H9 (cell line): ENCODE results near the gene ZFYVE28. TPM values are rescaled to one million over a fixed set of nuclear protein-coding genes. Genes with fewer than 3 reads are reported as not detected.

Experiments used
- DNase-seq: peaks from one replicate; pipeline ENCODE4 v3.0.0-alpha.2; 2017
- H2AFZ ChIP-seq: one replicate; pipeline ENCODE4 v1.6.1; 2013; ENCODE audit warnings: mild to moderate bottlenecking, low read length, control low read depth, moderate library complexity
- H2AK5ac ChIP-seq: 2 replicates; pipeline ENCODE4 v1.6.1; 2013; ENCODE audit warnings: low read length, control low read depth, mixed read lengths; ENCODE audit not compliant: insufficient read length
- H2BK120ac ChIP-seq: one replicate; pipeline ENCODE4 v1.6.1; 2013; ENCODE audit warnings: low read depth, mild to moderate bottlenecking, low read length, control low read depth, inconsistent platforms; ENCODE audit not compliant: poor library complexity, severe bottlenecking
- H2BK12ac ChIP-seq: 2 replicates; pipeline ENCODE4 v1.6.1; 2013; ENCODE audit warnings: low read length, control low read depth, mixed read lengths, low read depth; ENCODE audit not compliant: insufficient read length
- H2BK15ac ChIP-seq: 2 replicates; pipeline ENCODE4 v1.6.1; 2013; ENCODE audit warnings: low read depth, low read length, control low read depth
- H2BK20ac ChIP-seq: one replicate; pipeline ENCODE4 v1.6.1; 2013; ENCODE audit warnings: low read depth, mild to moderate bottlenecking, low read length, control low read depth, inconsistent platforms; ENCODE audit not compliant: poor library complexity, severe bottlenecking
- H2BK5ac ChIP-seq: 2 replicates; pipeline ENCODE4 v1.6.1; 2013; ENCODE audit warnings: low read length, control low read depth, mixed read lengths; ENCODE audit not compliant: insufficient read length
- H3K14ac ChIP-seq: 2 replicates; pipeline ENCODE4 v1.6.1; 2013; ENCODE audit warnings: low read length, control low read depth; ENCODE audit not compliant: insufficient read depth
- H3K18ac ChIP-seq: 2 replicates; pipeline ENCODE4 v1.6.1; 2013; ENCODE audit warnings: low read depth, mild to moderate bottlenecking, mixed read lengths, low read length, control low read depth; ENCODE audit not compliant: insufficient read length
- H3K23ac ChIP-seq: 2 replicates; pipeline ENCODE4 v1.6.1; 2013; ENCODE audit warnings: low read length, control low read depth, mixed read lengths, low read depth; ENCODE audit not compliant: insufficient read length
- H3K23me2 ChIP-seq: 2 replicates; pipeline ENCODE4 v1.6.1; 2013; ENCODE audit warnings: low read depth, mild to moderate bottlenecking, mixed read lengths, low read length, control low read depth; ENCODE audit not compliant: insufficient read length, poor library complexity, severe bottlenecking
- H3K27ac ChIP-seq: 2 replicates; pipeline ENCODE4 v1.5.1; 2013; ENCODE audit warnings: low read length, control low read depth, mixed read lengths, low read depth; ENCODE audit not compliant: insufficient read length
- H3K27me3 ChIP-seq: 2 replicates; pipeline ENCODE4 v1.6.1; 2013; ENCODE audit warnings: low read length, control low read depth, inconsistent platforms; ENCODE audit not compliant: insufficient read depth
- H3K4ac ChIP-seq: 2 replicates; pipeline ENCODE4 v1.6.1; 2013; ENCODE audit warnings: low read depth, mild to moderate bottlenecking, control low read depth, inconsistent platforms, low read length, moderate library complexity
- H3K4me1 ChIP-seq: 2 replicates; pipeline ENCODE4 v1.6.1; 2013; ENCODE audit warnings: low read length, control low read depth, inconsistent platforms; ENCODE audit not compliant: insufficient read depth
- H3K4me2 ChIP-seq: 2 replicates; pipeline ENCODE4 v1.6.1; 2013; ENCODE audit warnings: low read length, control low read depth, mixed read lengths; ENCODE audit not compliant: insufficient read length, insufficient read depth
- H3K56ac ChIP-seq: 2 replicates; pipeline ENCODE4 v1.6.1; 2013; ENCODE audit warnings: low read depth, mild to moderate bottlenecking, mixed read lengths, low read length, control low read depth; ENCODE audit not compliant: insufficient read length
- H3K79me1 ChIP-seq: 2 replicates; pipeline ENCODE4 v1.6.1; 2013; ENCODE audit warnings: low read depth, mild to moderate bottlenecking, moderate library complexity, low read length, control low read depth, inconsistent platforms; ENCODE audit not compliant: insufficient read depth, poor library complexity, severe bottlenecking
- H3K79me2 ChIP-seq: 2 replicates; pipeline ENCODE4 v1.6.1; 2013; ENCODE audit warnings: low read length, control low read depth, inconsistent platforms; ENCODE audit not compliant: insufficient read depth
- H3K9ac ChIP-seq: 2 replicates; pipeline ENCODE4 v1.6.1; 2013; ENCODE audit warnings: low read length, control low read depth, mixed read lengths; ENCODE audit not compliant: insufficient read length; ENCODE audit errors: extremely low read depth
- H3K9me3 ChIP-seq: one replicate; pipeline ENCODE4 v1.6.1; 2013; ENCODE audit warnings: low read depth, low read length, inconsistent platforms; ENCODE audit not compliant: control insufficient read depth
- H3T11ph ChIP-seq: one replicate; pipeline ENCODE4 v1.6.1; 2013; ENCODE audit warnings: mild to moderate bottlenecking, low read length, control low read depth, inconsistent platforms
- H4K20me1 ChIP-seq: one replicate; pipeline ENCODE4 v1.6.1; 2013; ENCODE audit not compliant: control insufficient read depth, insufficient read length, insufficient read depth
- H4K5ac ChIP-seq: 2 replicates; pipeline ENCODE4 v1.6.1; 2013; ENCODE audit warnings: low read depth, mild to moderate bottlenecking, mixed read lengths, low read length, control low read depth; ENCODE audit not compliant: insufficient read length
- H4K8ac ChIP-seq: replicated peaks from 2 replicates; pipeline ENCODE4 v1.6.1; 2013; ENCODE audit warnings: low read length, control low read depth, mixed read lengths, low read depth; ENCODE audit not compliant: insufficient read length
- H4K91ac ChIP-seq: 2 replicates; pipeline ENCODE4 v1.6.1; 2013; ENCODE audit warnings: low read depth, mild to moderate bottlenecking, moderate library complexity, mixed read lengths, low read length, control low read depth; ENCODE audit not compliant: insufficient read length
- H3K27ac Mint-ChIP-seq, 3 experiments: 2 replicates in 2 of 3; 3 replicates in 1 of 3; pipeline ENCODE4 v1.8.0; 2020 to 2021; ENCODE audit warnings: mixed read lengths in 3 of 3, mild to moderate bottlenecking in 1 of 3, moderate library complexity in 1 of 3
- H3K27me3 Mint-ChIP-seq: 2 replicates; pipeline ENCODE4 v1.8.0; 2021; ENCODE audit warnings: low read depth, mild to moderate bottlenecking, moderate library complexity, mixed read lengths
- H3K36me3 Mint-ChIP-seq, 3 experiments: 2 replicates in 2 of 3; 3 replicates in 1 of 3; pipeline ENCODE4 v1.8.0; 2020 to 2021; ENCODE audit warnings: low read depth in 3 of 3, mixed read lengths in 3 of 3; ENCODE audit not compliant: insufficient read depth in 1 of 3
- H3K4me1 Mint-ChIP-seq, 2 experiments: 2 replicates each; pipeline ENCODE4 v1.8.0; 2020; ENCODE audit warnings: mixed read lengths in 2 of 2
- H3K4me3 Mint-ChIP-seq, 2 experiments: 2 replicates in 1 of 2; 3 replicates in 1 of 2; pipeline ENCODE4 v1.8.0; 2020 to 2021; ENCODE audit warnings: mild to moderate bottlenecking in 2 of 2, mixed read lengths in 2 of 2, moderate library complexity in 1 of 2
- H3K9me3 Mint-ChIP-seq, 2 experiments: 2 replicates in 1 of 2; 3 replicates in 1 of 2; pipeline ENCODE4 v1.8.0; 2020; ENCODE audit warnings: mild to moderate bottlenecking in 2 of 2, mixed read lengths in 2 of 2, moderate library complexity in 1 of 2
- CTCF ChIP-seq: fragments of 200-600 bp; sonication (generic); conservative IDR thresholded peaks from 3 replicates; pipeline ENCODE4 v1.8.0; 2021; ENCODE audit warnings: antibody characterized with exemption, mild to moderate bottlenecking
- WGBS: extraction: QIAGEN DNeasy Blood & Tissue Kit; methylation state at CpG from one replicate; pipeline ENCODE4 v1.1.7; 2013; ENCODE audit warnings: missing lambda C conversion rate, low lambda C conversion rate, mixed read lengths; ENCODE audit not compliant: insufficient read length; ENCODE audit errors: extremely low coverage; 5-methylcytosine and 5-hydroxymethylcytosine counted together
- total RNA-seq: library from RNA; stranded (reverse); gene quantifications from 2 replicates; pipeline ENCODE4 v1.2.1, GENCODE V29; 2021

ZFYVE28 gene
- total RNA-seq, 1 experiment from 2014 or later, result 0.98 TPM

- H2BK20ac ChIP-seq, result no peak overlapping the region
- H3K79me2 ChIP-seq, result no peaks in the 10 kb centered on the region
- H3T11ph ChIP-seq, result no peak overlapping the region
- no peak overlapping the region for H3K14ac ChIP-seq
- H3K79me1 ChIP-seq, result no peaks in the 10 kb centered on the region
- no peak overlapping the region for H3K27ac ChIP-seq
- H3K27ac Mint-ChIP-seq, result no peak overlapping the region
- H4K91ac ChIP-seq, result no peak overlapping the region
- no peaks in the 10 kb centered on the region for H4K20me1 ChIP-seq
- peaks cover 0 to 7% of the 10 kb centered on the region in 2 experiments; a peak in 2 of 4 replicates for H3K4me1 Mint-ChIP-seq
- no peak overlapping the region for H3K4ac ChIP-seq
- H4K5ac ChIP-seq, result no peak overlapping the region
- no peak overlapping the region for H3K18ac ChIP-seq
- no peak overlapping the region for H2AFZ ChIP-seq
- H3K9me3 ChIP-seq, result no peaks in the 10 kb centered on the region
- H2BK15ac ChIP-seq, result no peak overlapping the region
- peaks cover 4 to 9% of the 10 kb centered on the region in 2 experiments; a peak in 4 of 5 replicates for H3K9me3 Mint-ChIP-seq
- H3K9ac ChIP-seq, result no peak overlapping the region
- no CpG with 5 or more reads among the region's 26 CpGs for whole genome bisulfite sequencing
- DNase-seq, result no peak
- H3K4me3 Mint-ChIP-seq, result no peak overlapping the region
- no peak overlapping the region for H3K56ac ChIP-seq
- no peak overlapping the region for H2BK5ac ChIP-seq
- no peak overlapping the region for H2AK5ac ChIP-seq
- TF ChIP-seq CTCF, result no peak
- no peaks in the 10 kb centered on the region for H3K27me3 ChIP-seq
- H3K23ac ChIP-seq, result no peak overlapping the region
- no peak overlapping the region for H2BK12ac ChIP-seq
- no peaks in the 10 kb centered on the region for H3K27me3 Mint-ChIP-seq
- no peaks in the 10 kb centered on the region for H3K4me1 ChIP-seq
- no peaks in the 10 kb centered on the region for H3K23me2 ChIP-seq
- H2BK120ac ChIP-seq, result no peak overlapping the region
- H3K36me3 Mint-ChIP-seq, result peaks cover 4 to 18% (median 9%) of the 10 kb centered on the region in 3 experiments; a peak in 6 of 7 replicates
- no peak overlapping the region for H4K8ac ChIP-seq
- H3K4me2 ChIP-seq, result no peak overlapping the region
Observed at GRCh38 chr4:2249526-2250356, 168.7 kb downstream of the ZFYVE28 start.
